Measurements from ENCODE around the gene EPB41L1. TPM values are rescaled to one million over a fixed set of nuclear protein-coding genes. Genes with fewer than 3 reads are reported as not detected.

Gene EPB41L1
- total RNA-seq, 1 donor from 2014 or later = 7.5 TPM

- DNase-seq (ENCODE audit: low spot score) = no peak
Measured at GRCh38 chr20:36259177-36260061, 104.9 kb downstream of the EPB41L1 start.

GRCh38 chr20:36260316-36260715, 105.8 kb downstream of the EPB41L1 start:
- no peak for DNase-seq (ENCODE audit: low spot score)

- no peak for DNase-seq (ENCODE audit: low spot score)
Measured at GRCh38 chr20:36261389-36262105, 107.0 kb downstream of the EPB41L1 start.

- DNase-seq (ENCODE audit: low spot score) = no peak
Measured at GRCh38 chr20:36262440-36262839, 107.9 kb downstream of the EPB41L1 start.

- DNase-seq (ENCODE audit: low spot score) = no peak
Measured at GRCh38 chr20:36264426-36265246, 110.1 kb downstream of the EPB41L1 start.

- no peak for DNase-seq (ENCODE audit: low spot score)
Measured at GRCh38 chr20:36266189-36266588, 111.6 kb downstream of the EPB41L1 start.

- DNase-seq (ENCODE audit: low spot score) = no peak
Measured at GRCh38 chr20:36267605-36268381, 113.3 kb downstream of the EPB41L1 start.

- DNase-seq (ENCODE audit: low spot score) = no peak
Measured at GRCh38 chr20:36268440-36269342, 114.2 kb downstream of the EPB41L1 start.

- no peak for DNase-seq (ENCODE audit: low spot score)
Measured at GRCh38 chr20:36269507-36269906, 115.0 kb downstream of the EPB41L1 start.

GRCh38 chr20:36270744-36271638, 116.5 kb downstream of the EPB41L1 start:
- no peak for DNase-seq (ENCODE audit: low spot score)

GRCh38 chr20:36271639-36272546, 117.4 kb downstream of the EPB41L1 start:
- DNase-seq (ENCODE audit: low spot score) = no peak

- no peak for DNase-seq (ENCODE audit: low spot score)
Measured at GRCh38 chr20:36272547-36273220, 118.1 kb downstream of the EPB41L1 start.

- no peak for DNase-seq (ENCODE audit: low spot score)
Measured at GRCh38 chr20:36273414-36274180, 119.1 kb downstream of the EPB41L1 start.

- DNase-seq (ENCODE audit: low spot score) = no peak
Measured at GRCh38 chr20:36274181-36274841, 119.8 kb downstream of the EPB41L1 start.

- DNase-seq (ENCODE audit: low spot score) = no peak
Measured at GRCh38 chr20:36275011-36275410, 120.5 kb downstream of the EPB41L1 start.
